ENCODE measurements around the gene ABI2.

ABI2 gene

GRCh38 chr2:203484266-203485112, 156.3 kb downstream of the ABI2 start:
- DNase-seq: peak in 4 of 5 donors; percentile 23 to 63 (median 36)

GRCh38 chr2:203489531-203489930, 161.3 kb downstream of the ABI2 start:
- no peak for DNase-seq

- no peak for DNase-seq
Observed at GRCh38 chr2:203490391-203490790, 162.2 kb downstream of the ABI2 start.

GRCh38 chr2:203492965-203493364, 164.8 kb downstream of the ABI2 start:
- no peak for DNase-seq

Measured in T-helper 1 cell (primary cell).